Ishikawa (cell line): ENCODE measurements around the gene SASH1.

Source experiments
- CEBPB ChIP-seq: IDR thresholded peaks from 2 replicates; pipeline ENCODE4 v1.6.1; 2012
- CREB1 ChIP-seq: IDR thresholded peaks from 2 replicates; pipeline ENCODE4 v1.6.1; 2012; ENCODE audit warnings: low read depth
- EGR1 ChIP-seq: IDR thresholded peaks from 2 replicates; pipeline ENCODE4 v1.6.1; 2012
- EP300 ChIP-seq: IDR thresholded peaks from 2 replicates; pipeline ENCODE4 v1.6.1; 2012; ENCODE audit warnings: borderline replicate concordance
- FOXM1 ChIP-seq: IDR thresholded peaks from 2 replicates; pipeline ENCODE4 v1.6.1; 2012; ENCODE audit warnings: low read depth, borderline replicate concordance
- MAX ChIP-seq: IDR thresholded peaks from 2 replicates; pipeline ENCODE4 v1.6.1; 2012
- NFIC ChIP-seq: IDR thresholded peaks from 2 replicates; pipeline ENCODE4 v1.6.1; 2012
- RAD21 ChIP-seq: IDR thresholded peaks from 2 replicates; pipeline ENCODE4 v1.6.1; 2012; ENCODE audit warnings: low read depth
- TAF1 ChIP-seq: IDR thresholded peaks from 2 replicates; pipeline ENCODE4 v1.6.1; 2012; ENCODE audit warnings: low read depth, mild to moderate bottlenecking
- TCF12 ChIP-seq: IDR thresholded peaks from 2 replicates; pipeline ENCODE4 v1.6.1; 2012; ENCODE audit warnings: low read depth
- TEAD4 ChIP-seq: IDR thresholded peaks from 2 replicates; pipeline ENCODE4 v1.6.1; 2012
- USF1 ChIP-seq: IDR thresholded peaks from 2 replicates; pipeline ENCODE4 v1.6.1; 2012
- YY1 ChIP-seq: IDR thresholded peaks from 2 replicates; pipeline ENCODE4 v1.6.1; 2012; ENCODE audit warnings: low read depth
- ZBTB7A ChIP-seq: IDR thresholded peaks from 2 replicates; pipeline ENCODE4 v1.6.1; 2012; ENCODE audit warnings: low read depth
- TF ChIP-seq, protein P1 (sequence below): IDR thresholded peaks from 2 replicates; pipeline ENCODE4 v1.6.1; 2012; ENCODE audit warnings: low read depth, mild to moderate bottlenecking

SASH1 gene

GRCh38 chr6:148359228-148359627 is 16.6 kb downstream of the SASH1 start:
- TF ChIP-seq, protein P1, sequence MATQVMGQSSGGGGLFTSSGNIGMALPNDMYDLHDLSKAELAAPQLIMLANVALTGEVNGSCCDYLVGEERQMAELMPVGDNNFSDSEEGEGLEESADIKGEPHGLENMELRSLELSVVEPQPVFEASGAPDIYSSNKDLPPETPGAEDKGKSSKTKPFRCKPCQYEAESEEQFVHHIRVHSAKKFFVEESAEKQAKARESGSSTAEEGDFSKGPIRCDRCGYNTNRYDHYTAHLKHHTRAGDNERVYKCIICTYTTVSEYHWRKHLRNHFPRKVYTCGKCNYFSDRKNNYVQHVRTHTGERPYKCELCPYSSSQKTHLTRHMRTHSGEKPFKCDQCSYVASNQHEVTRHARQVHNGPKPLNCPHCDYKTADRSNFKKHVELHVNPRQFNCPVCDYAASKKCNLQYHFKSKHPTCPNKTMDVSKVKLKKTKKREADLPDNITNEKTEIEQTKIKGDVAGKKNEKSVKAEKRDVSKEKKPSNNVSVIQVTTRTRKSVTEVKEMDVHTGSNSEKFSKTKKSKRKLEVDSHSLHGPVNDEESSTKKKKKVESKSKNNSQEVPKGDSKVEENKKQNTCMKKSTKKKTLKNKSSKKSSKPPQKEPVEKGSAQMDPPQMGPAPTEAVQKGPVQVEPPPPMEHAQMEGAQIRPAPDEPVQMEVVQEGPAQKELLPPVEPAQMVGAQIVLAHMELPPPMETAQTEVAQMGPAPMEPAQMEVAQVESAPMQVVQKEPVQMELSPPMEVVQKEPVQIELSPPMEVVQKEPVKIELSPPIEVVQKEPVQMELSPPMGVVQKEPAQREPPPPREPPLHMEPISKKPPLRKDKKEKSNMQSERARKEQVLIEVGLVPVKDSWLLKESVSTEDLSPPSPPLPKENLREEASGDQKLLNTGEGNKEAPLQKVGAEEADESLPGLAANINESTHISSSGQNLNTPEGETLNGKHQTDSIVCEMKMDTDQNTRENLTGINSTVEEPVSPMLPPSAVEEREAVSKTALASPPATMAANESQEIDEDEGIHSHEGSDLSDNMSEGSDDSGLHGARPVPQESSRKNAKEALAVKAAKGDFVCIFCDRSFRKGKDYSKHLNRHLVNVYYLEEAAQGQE: no peak
- TF ChIP-seq NFIC (no peak), ZBTB7A (no peak), USF1 (no peak), FOXM1 (no peak), YY1 (no peak), MAX (no peak), TAF1 (no peak), TEAD4 (no peak), EP300 (no peak), CEBPB (no peak), CREB1 (no peak), RAD21 (no peak), TCF12 (no peak), EGR1 (no peak)

DNA sequence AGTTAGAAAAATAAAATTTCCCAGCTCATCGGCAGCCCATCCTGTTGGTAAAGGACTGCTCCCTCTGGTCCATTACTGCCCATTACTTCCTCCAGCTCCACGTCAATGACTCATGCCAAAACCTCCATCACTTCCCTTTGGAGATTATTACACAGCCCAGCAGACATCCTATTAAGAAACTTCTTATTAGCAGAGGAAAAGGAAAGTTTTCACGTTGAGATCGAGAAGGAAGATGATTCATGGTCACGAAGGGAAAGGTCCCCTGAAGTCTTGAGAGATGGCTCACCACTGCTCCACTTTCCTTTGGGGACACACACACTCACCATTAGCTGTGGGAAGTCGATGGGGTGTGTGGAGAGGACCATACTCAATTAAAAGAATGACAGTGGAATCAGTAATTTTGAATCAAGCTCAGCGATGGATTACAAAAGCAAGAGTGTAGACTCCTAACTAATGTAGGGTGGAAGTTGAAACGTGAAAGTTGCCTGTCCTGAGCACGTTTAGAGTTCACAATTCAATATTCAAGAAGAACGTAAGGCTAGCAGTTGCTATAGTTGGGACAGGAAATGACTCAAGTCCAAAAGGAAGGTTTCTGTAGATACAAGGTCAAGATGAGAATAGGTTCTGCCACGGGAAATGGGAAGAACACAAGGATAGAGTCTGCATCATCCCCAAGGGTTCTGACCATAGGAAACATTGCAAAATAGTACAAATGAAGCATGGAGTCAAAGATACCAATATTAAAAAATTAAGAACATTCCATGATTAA is 21.6 kb downstream of the SASH1 start:
- TF ChIP-seq, protein P1: no peak
- TF ChIP-seq EP300 (no peak), CREB1 (no peak), USF1 (no peak)

DNA sequence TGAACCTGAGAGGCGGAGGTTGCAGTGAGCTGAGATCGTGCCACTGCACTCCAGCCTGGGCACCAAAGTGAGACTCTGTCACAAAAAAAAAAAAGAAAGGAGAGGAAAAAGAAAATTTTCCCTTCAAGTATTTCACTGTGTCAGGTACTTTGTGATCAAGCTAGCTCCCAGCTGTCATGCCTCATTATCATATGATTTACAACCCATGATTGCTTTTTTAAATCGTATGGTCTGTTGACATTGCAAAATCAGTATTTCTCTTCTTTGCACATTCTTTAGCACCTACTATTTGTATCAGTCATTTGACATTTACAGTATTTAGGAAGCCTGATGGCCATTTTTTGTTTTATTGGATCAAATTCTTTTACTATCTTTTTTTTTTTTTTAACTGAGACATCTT is 22.4 kb downstream of the SASH1 start:
- TF ChIP-seq CEBPB (no peak), NFIC (no peak), RAD21 (no peak), TCF12 (no peak), FOXM1 (no peak), MAX (no peak), TEAD4 (no peak), EP300 (no peak), USF1 (no peak), TAF1 (no peak), CREB1 (no peak), YY1 (no peak)
- TF ChIP-seq, protein P1: no peak

- no peak for TF ChIP-seq CEBPB
- no peak for TF ChIP-seq EP300
- TF ChIP-seq TAF1: no peak
- no peak for TF ChIP-seq MAX
- TF ChIP-seq ZBTB7A: no peak
- TF ChIP-seq, protein P1: no peak
- no peak for TF ChIP-seq TEAD4
- no peak for TF ChIP-seq CREB1
- TF ChIP-seq USF1: no peak
- no peak for TF ChIP-seq TCF12
- no peak for TF ChIP-seq RAD21
- TF ChIP-seq EGR1: no peak
These were observed 24.9 kb downstream of the SASH1 start for GRCh38 chr6:148367411-148368024.
